Rectal smooth muscle tissue (tissue), 1 donor: ENCODE data around the gene TSEN34.
A peak's percentile ranks its signal among the peaks of the same experiment; 100 is the strongest.
"Not testable (repeated sequence)": the region's sequence is repeated elsewhere in the genome, so short reads cannot be mapped to it uniquely, and the experiment has no call there.

Experiments
- H3K27ac ChIP-seq: one replicate; pipeline ENCODE4 v1.7.0; 2013; ENCODE audit warnings: low read depth, low read length, inconsistent platforms
- H3K27me3 ChIP-seq: one replicate; pipeline ENCODE4 v1.7.0; 2013; ENCODE audit warnings: low read length; ENCODE audit not compliant: control insufficient read depth, insufficient read depth
- H3K36me3 ChIP-seq: one replicate; pipeline ENCODE4 v1.7.0; 2013; ENCODE audit warnings: low read length; ENCODE audit not compliant: control insufficient read depth, insufficient read depth
- H3K4me1 ChIP-seq: one replicate; pipeline ENCODE4 v1.7.0; 2013; ENCODE audit warnings: low read length; ENCODE audit not compliant: control insufficient read depth, insufficient read depth
- H3K4me3 ChIP-seq: one replicate; pipeline ENCODE4 v1.7.0; 2013; ENCODE audit warnings: low read length
- H3K9ac ChIP-seq: one replicate; pipeline ENCODE4 v1.7.0; 2013; ENCODE audit warnings: low read length

TSEN34 gene

GRCh38 chr19:54196536-54196935 is 5.4 kb downstream of the TSEN34 start:
- Histone ChIP-seq H3K27me3 (no peaks in the 10 kb centered on the region), H3K4me1 (peaks cover 13% of the 10 kb centered on the region), H3K27ac (no peak overlapping the region), H3K9ac (no peak overlapping the region), H3K36me3 (peaks cover 7% of the 10 kb centered on the region), H3K4me3 (no peak overlapping the region)

- H3K4me3 ChIP-seq, result no peak overlapping the region
- peaks cover 13% of the 10 kb centered on the region for H3K4me1 ChIP-seq
- peaks cover 10% of the 10 kb centered on the region for H3K36me3 ChIP-seq
- H3K9ac ChIP-seq, result no peak overlapping the region
- no peak overlapping the region for H3K27ac ChIP-seq
- no peaks in the 10 kb centered on the region for H3K27me3 ChIP-seq
Measured at GRCh38 chr19:54197121-54197520, 6.0 kb downstream of the TSEN34 start.

DNA sequence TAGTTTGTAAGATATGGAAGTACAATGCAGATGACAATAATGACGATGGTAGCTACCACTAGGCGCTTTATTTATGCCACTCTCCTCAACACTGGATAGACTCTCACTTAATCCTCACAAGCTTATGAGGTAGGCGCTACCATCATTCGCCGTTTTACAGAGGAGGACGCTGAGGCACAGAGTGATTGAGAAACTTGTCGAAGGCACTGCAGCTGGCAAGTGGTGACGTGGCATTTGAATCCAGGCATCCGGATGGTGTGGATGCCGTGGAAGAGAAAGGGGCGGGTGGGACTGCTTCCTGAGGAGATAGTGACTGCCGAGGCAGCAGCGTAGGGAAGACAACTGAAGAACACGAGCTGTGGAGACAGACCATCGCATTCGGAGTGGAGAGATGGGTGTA is 8.3 kb downstream of the TSEN34 start:
- H3K27me3 ChIP-seq, result no peaks in the 10 kb centered on the region
- peaks cover 15% of the 10 kb centered on the region for H3K36me3 ChIP-seq
- no peak overlapping the region for H3K27ac ChIP-seq
- no peak overlapping the region for H3K4me3 ChIP-seq
- H3K9ac ChIP-seq, result no peak overlapping the region
- peaks cover 22% of the 10 kb centered on the region for H3K4me1 ChIP-seq

GRCh38 chr19:54201172-54201701 is 10.1 kb downstream of the TSEN34 start:
- H3K36me3 ChIP-seq, result peaks cover 22% of the 10 kb centered on the region
- H3K4me3 ChIP-seq, result peak overlapping the region; percentile 91
- H3K27me3 ChIP-seq, result no peaks in the 10 kb centered on the region
- peak overlapping the region; percentile 93 for H3K27ac ChIP-seq
- peaks cover 22% of the 10 kb centered on the region for H3K4me1 ChIP-seq
- peak overlapping the region; percentile 92 for H3K9ac ChIP-seq

DNA sequence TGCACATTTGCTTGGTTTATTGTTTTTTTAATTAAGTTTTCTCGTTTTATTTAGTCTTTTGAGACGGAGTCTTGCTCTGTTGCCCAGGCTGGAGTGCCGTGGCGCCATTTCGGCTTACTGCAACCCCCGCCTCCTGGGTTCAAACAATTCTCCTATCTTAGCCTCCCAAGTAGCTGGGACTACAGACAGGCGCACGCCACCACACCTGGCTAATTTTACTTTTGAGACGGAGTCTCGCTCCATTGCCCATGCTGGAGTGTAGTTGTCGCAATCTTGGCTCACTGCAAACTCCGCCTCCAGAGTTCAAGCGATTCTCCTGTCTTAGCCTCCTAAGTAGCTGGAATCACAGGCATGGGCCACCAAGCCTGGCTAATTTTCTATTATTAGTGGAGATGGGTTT is 10.9 kb downstream of the TSEN34 start:
- Histone ChIP-seq H3K27ac (no peak overlapping the region), H3K36me3 (peaks cover 30% of the 10 kb centered on the region), H3K9ac (no peak overlapping the region), H3K4me1 (peaks cover 22% of the 10 kb centered on the region), H3K27me3 (no peaks in the 10 kb centered on the region), H3K4me3 (peak overlapping the region; percentile 91)

DNA sequence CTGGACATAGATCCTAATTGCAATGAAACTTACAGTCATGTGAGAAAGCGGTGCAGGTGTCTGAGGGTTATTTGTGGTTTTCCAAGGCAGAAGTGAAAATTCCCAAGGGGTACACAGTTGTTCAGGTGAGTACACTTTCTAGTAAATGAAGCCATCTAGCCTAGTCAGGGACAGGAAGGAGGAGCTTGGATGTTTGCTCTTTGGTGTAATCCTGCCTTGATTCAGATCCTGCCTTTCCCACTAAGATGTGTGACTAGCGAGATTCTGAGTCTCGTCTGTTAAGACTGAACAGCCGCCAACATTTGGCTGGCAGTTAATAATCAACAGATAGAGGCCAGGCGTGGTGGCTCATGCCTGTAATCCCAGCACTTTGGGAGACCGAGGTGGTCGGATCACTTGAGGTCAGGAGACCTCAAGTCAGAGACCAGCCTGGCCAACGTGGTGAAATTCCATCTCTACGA is 12.1 kb downstream of the TSEN34 start:
- Histone ChIP-seq H3K4me1 (peaks cover 22% of the 10 kb centered on the region), H3K27ac (no peak overlapping the region), H3K36me3 (peaks cover 37% of the 10 kb centered on the region), H3K9ac (no peak overlapping the region), H3K27me3 (no peaks in the 10 kb centered on the region), H3K4me3 (no peak overlapping the region)

DNA sequence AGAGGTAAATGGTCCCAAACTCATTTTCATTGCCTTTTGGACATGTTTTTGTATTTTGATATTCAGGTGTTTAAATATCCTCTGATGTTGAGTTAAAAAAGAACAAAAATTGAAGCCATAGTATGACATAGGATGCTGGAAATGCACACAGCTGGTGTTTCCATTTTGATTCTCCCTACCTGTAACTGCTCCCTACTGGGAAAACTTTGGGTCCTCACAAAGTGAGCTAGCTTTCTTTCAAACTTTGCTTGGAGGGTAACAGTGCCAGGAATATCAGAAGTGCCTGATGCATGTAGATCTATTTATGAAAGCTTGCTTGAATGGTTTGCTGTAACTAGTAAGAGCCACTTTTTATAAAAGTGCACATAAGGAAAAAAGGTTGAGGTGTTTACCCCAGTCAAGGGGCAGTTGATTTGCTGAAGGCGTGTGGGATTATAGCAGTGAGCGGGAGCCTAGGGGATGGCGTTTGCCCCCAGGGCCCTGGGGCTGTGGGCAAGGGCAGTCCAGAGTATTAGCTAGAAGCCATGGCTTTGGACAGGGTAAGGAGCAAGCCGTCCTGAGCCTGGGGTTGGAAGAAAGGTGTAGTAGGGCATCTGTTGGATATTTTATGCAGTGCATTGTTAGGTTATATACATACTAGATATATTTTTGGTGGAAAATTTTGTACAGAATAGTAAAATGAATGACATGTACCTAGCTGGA is 13.8 kb downstream of the TSEN34 start:
- H3K4me1 ChIP-seq, result peaks cover 36% of the 10 kb centered on the region
- no peaks in the 10 kb centered on the region for H3K27me3 ChIP-seq
- peaks cover 37% of the 10 kb centered on the region for H3K36me3 ChIP-seq
- H3K27ac ChIP-seq, result no peak overlapping the region
- no peak overlapping the region for H3K9ac ChIP-seq
- no peak overlapping the region for H3K4me3 ChIP-seq

GRCh38 chr19:54206030-54206830 is 15.1 kb downstream of the TSEN34 start:
- H3K27ac ChIP-seq, result no peak overlapping the region
- no peak overlapping the region for H3K4me3 ChIP-seq
- peaks cover 37% of the 10 kb centered on the region for H3K36me3 ChIP-seq
- H3K4me1 ChIP-seq, result peaks cover 39% of the 10 kb centered on the region
- no peaks in the 10 kb centered on the region for H3K27me3 ChIP-seq
- H3K9ac ChIP-seq, result peak overlapping the region; percentile 28

DNA sequence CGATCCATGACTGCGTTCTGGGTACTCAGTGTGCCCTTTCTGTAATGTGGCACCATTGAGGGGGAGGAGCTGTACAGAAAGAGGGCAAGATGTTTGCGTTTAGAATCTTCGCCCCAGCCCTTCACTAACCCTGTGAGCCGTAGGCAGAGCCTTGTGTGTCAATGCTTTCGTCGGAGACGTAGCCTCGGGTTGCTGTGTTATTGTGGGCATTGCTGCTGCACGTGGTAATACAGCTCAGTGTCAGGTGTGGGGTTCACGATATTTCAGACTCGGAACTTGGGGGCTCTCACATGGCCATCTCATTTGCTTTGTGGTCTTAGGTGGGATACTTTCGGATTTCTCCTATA is 15.7 kb downstream of the TSEN34 start:
- Histone ChIP-seq H3K36me3 (peaks cover 37% of the 10 kb centered on the region), H3K9ac (peak overlapping the region; percentile 28), H3K4me3 (no peak overlapping the region), H3K27ac (no peak overlapping the region), H3K27me3 (no peaks in the 10 kb centered on the region), H3K4me1 (peaks cover 33% of the 10 kb centered on the region)

- H3K9ac ChIP-seq, H3K27ac ChIP-seq, H3K27me3 ChIP-seq, H3K4me3 ChIP-seq: not testable (repeated sequence)
- peaks cover 33% of the 10 kb centered on the region for H3K36me3 ChIP-seq
- H3K4me1 ChIP-seq, result peaks cover 29% of the 10 kb centered on the region
Measured at GRCh38 chr19:54207193-54207592, 16.1 kb downstream of the TSEN34 start.

GRCh38 chr19:54207676-54207982 is 16.5 kb downstream of the TSEN34 start:
- Histone ChIP-seq H3K27ac (peak overlapping the region; percentile 38), H3K27me3 (no peaks in the 10 kb centered on the region), H3K36me3 (peaks cover 29% of the 10 kb centered on the region), H3K4me1 (peaks cover 25% of the 10 kb centered on the region), H3K9ac (no peak overlapping the region), H3K4me3 (no peak overlapping the region)

GRCh38 chr19:54207983-54208783 is 17.1 kb downstream of the TSEN34 start:
- Histone ChIP-seq H3K4me3 (no peak overlapping the region), H3K4me1 (peaks cover 20% of the 10 kb centered on the region), H3K9ac (no peak overlapping the region), H3K36me3 (peaks cover 24% of the 10 kb centered on the region), H3K27ac (peak overlapping the region; percentile 38), H3K27me3 (no peaks in the 10 kb centered on the region)
